ENCODE data around the gene WNT8B. TPM values are rescaled to one million over a fixed set of nuclear protein-coding genes. Genes with fewer than 3 reads are reported as not detected.

Gene WNT8B
- total and polyA plus RNA-seq, 10 of the 15 experiments (the other 5 are each of a cell fraction or from before 2014, with no cell fraction given): not detected

GRCh38 chr10:100505164-100505563 is 42.4 kb downstream of the WNT8B start:
- ATAC-seq: no peak
- Histone ChIP-seq H4K20me1 (ENCODE audit: control insufficient read depth, insufficient read depth) (0 out of 2 replicates have a peak, but pooled peaks cover 3% of the 10 kb centered on the region), H3K4me3 (no peak overlapping the region), H3K27ac (ENCODE audit: control insufficient read depth, insufficient read depth) (no peak overlapping the region), H3K79me2 (ENCODE audit: control insufficient read depth, insufficient read depth, low read length) (no peaks in the 10 kb centered on the region), H2AFZ (ENCODE audit: control insufficient read depth, low read depth, low read length) (no peak overlapping the region), H3K27me3 (replicated peaks in 1 of 2; ENCODE audit: control insufficient read depth in 2 of 2, insufficient read depth in 2 of 2, low read length in 1 of 2) (no peaks in the 10 kb centered on the region), H3K36me3 (ENCODE audit: control insufficient read depth in 2 of 2, insufficient read depth in 2 of 2, low read length in 1 of 2) (peaks cover 0 to 7% of the 10 kb centered on the region in 2 experiments), H3K4me2 (ENCODE audit: control insufficient read depth, insufficient read depth) (no peak overlapping the region), H3K9me3 (replicated peaks; ENCODE audit: control insufficient read depth, insufficient read depth, low read length) (no peaks in the 10 kb centered on the region), H3K4me1 (ENCODE audit: control insufficient read depth, insufficient read depth, low read length) (no peaks in the 10 kb centered on the region), H3K9ac (ENCODE audit: control insufficient read depth, insufficient read depth, low read length) (no peak overlapping the region)
- CTCF ChIA-PET: interaction anchor here (0.7 to 1.6 kb wide), 3 partner anchors 12 to 23 kb away, joined by 3 to 5 read pairs (median 5); no protein-coding TSS in a partner anchor
- intact Hi-C loops (cut with micrococcal nuclease; ENCODE audit: unreplicated experiment): no loop called here
- in situ Hi-C loops (cut with MboI): loop anchor here (5.0 kb wide), 2 partner anchors 68 to 163 kb away; no protein-coding TSS in a partner anchor
- POLR2A ChIA-PET: no interaction called here
- SMC1A ChIA-PET (ENCODE audit: uncharacterized antibody, unreplicated experiment): no interaction called here
- WGBS (ENCODE audit: insufficient coverage, insufficient replicate concordance, low lambda C conversion rate, missing lambda C conversion rate): 100% methylated on average over 2 of the region's 2 CpGs
- no peak for TF ChIP-seq SIX5 (IDR thresholded peaks at IDR 0.05; ENCODE audit: low read depth, low read length, severe bottlenecking)
- TF ChIP-seq NFXL1 (IDR thresholded peaks at IDR 0.05; ENCODE audit: borderline replicate concordance): no peak
- TF ChIP-seq POU2F2 (IDR thresholded peaks at IDR 0.05; ENCODE audit: borderline replicate concordance, low read depth, low read length): no peak
- no peak for TF ChIP-seq RAD51 (IDR thresholded peaks at IDR 0.05)
- no peak for TF ChIP-seq BRCA1 (IDR thresholded peaks at IDR 0.05; ENCODE audit: low read depth, low read length)
- no peak for TF ChIP-seq ZBTB11 (CRISPR knock-in tag; IDR thresholded peaks at IDR 0.05)
- TF ChIP-seq RB1 (IDR thresholded peaks at IDR 0.05; ENCODE audit: borderline replicate concordance): no peak
- no peak for TF ChIP-seq ZNF207 (IDR thresholded peaks at IDR 0.05; ENCODE audit: borderline replicate concordance)
- TF ChIP-seq, protein P1, sequence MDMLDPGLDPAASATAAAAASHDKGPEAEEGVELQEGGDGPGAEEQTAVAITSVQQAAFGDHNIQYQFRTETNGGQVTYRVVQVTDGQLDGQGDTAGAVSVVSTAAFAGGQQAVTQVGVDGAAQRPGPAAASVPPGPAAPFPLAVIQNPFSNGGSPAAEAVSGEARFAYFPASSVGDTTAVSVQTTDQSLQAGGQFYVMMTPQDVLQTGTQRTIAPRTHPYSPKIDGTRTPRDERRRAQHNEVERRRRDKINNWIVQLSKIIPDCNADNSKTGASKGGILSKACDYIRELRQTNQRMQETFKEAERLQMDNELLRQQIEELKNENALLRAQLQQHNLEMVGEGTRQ (IDR thresholded peaks at IDR 0.05; ENCODE audit: borderline replicate concordance, low read depth, low read length): no peak
- TF ChIP-seq SUZ12 (IDR thresholded peaks at IDR 0.05; ENCODE audit: unreplicated experiment): no peak
- no peak for TF ChIP-seq EZH2 (IDR thresholded peaks at IDR 0.05; ENCODE audit: borderline replicate concordance, control insufficient read depth, low read depth, low read length)
- RAD21 ChIA-PET (ENCODE audit: unreplicated experiment): no interaction called here
- no TSS peak for BruUV-seq (replicated peaks)
- no peak for DNase-seq (ENCODE audit: low read depth, low spot score)
- no peak for FAIRE-seq

All from GM12878 (cell line).